DMS153 treated with DMSO at 0.1 percent for 48 hours (cell line): ENCODE results near the gene RNU1-3.
"Not testable (repeated sequence)": the region's sequence is repeated elsewhere in the genome, so short reads cannot be mapped to it uniquely, and the experiment has no call there.

Experiments used
- DNase-seq: peaks from one replicate; lab custom pipeline; 2025; ENCODE audit not compliant: unreplicated experiment; lab: John Stamatoyannopoulos, UW

Gene RNU1-3

DNA sequence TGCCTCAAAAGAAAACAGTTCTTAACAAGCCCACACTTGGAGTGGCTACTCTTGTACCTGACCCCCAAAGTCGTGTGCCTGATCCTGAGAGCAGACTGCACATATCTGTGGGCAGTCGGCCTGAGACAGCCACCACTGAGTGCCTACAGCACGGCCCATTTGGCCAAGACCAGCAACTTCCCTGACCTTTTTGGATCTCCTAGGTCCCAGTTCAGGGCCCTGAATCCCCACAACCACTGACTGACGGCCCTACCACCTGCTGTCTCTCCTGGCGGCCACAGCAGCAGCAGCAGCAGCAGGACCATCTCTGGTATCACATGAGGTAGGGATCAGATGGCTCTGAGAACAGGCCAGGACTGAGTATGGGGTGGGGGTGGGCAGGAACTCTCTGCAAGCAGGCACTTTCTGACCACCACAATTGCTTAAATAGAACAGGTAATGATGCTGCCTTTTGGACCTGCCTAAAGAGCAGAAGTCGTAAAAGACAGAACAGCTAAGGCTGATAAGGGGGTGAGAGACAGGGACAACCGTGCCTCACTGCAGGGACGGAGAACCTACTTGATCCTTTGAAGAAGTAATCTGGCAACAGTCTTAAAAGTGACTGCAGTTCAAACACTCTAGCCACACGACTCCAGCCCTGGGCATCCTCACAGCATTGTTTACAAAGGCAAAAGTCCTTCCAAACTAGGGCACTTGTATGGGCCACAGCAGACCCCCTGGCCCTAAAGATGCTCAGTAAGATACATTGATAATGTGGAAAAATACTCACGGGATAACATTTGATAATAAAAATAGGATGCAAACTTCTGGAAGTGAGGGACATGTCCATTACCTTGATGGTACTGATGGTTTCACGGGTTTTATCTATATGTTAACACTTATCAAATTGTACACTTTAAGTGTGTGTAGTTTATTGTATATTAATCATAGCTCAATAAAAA lies 27.4 kb downstream of the RNU1-3 start:
- not testable (repeated sequence) for DNase-seq

DNA sequence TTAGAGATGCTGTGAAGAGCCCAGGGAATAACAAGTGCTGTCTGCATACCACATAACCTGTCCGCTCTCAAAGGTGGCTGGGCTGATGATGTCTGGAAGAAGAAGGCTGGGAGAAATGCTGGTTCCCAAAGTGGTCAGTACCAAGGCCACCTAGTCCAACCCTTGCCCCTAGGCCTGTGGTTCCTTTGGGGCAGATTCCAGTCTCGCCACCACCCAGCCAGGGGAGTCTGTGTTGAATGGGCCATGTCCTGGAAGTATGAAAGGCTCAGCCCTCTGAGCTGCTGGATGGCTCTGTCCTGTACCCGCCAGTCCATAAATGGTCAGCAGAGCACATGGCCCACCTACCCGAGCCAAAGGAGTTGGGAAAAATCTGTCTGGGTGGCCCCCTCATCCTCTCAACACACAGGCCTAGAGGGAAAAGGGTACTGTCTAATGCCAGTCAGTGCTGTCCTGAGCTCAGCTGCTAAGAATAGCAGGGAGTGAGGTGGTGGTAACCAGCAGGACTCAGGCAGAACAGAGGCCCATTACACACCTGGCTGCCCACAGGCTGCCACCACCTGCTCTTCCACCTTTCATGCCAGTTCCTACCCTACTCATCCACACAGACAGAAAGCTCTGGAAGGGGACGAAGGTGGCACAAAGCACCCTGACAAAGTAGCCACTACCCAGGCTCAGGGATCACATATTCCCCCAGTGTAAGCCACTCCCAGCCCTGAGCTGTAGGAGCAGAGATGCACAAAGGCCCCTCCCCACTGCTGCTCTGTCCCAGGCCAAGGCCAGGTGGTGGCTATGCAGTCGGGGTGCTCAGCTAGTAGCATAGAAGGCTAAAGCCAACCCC lies 28.6 kb downstream of the RNU1-3 start:
- not testable (repeated sequence) for DNase-seq

DNA sequence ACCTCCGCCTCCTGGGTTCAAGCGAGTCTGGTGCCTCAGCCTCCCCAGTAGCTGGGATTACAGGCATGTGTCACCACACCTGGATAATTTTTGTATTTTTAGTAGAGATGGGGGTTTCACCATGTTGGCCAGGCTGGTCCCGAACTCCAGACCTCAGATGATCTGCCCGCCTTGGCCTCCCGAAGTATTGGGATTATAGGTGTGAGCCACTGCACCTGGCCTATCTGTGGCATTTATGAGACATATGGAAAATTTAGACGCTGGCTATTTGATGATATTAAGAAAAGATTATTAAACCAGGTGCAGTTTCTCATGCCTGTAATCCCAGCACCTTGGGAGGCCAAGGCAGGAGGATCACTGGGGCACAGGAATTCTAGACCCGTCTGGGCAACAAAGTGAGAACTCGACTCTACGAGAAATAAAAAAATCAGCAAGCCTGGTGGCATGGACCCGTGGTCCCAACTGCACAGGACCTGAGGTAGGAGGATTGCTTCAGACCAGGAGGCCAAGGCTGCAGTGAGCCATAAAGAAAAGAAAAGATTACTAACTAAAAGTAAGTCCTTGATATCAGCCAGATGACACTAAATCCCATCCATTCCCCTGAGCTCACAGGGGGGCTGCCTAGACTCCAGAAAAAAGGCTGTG lies 30.1 kb downstream of the RNU1-3 start:
- not testable (repeated sequence) for DNase-seq

DNA sequence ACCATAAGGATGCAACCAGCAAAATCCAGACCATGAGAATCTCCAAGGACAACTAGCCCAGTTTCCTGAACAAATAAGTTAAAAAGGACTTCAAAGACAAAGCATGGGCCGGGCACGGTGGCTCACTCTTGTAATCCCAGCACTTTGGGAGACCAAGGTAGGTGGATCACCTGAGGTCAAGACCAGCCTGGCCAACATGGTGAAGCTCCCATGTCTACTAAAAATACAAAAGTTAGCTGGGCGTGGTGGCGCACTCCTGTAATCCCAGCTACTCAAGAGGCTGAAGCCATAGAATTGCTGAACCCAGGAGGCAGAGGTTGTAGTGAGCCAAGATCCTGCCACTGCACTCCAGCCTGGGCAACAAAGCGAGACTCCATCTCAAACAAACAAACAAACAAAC lies 30.8 kb downstream of the RNU1-3 start:
- DNase-seq, result not testable (repeated sequence)

DNA sequence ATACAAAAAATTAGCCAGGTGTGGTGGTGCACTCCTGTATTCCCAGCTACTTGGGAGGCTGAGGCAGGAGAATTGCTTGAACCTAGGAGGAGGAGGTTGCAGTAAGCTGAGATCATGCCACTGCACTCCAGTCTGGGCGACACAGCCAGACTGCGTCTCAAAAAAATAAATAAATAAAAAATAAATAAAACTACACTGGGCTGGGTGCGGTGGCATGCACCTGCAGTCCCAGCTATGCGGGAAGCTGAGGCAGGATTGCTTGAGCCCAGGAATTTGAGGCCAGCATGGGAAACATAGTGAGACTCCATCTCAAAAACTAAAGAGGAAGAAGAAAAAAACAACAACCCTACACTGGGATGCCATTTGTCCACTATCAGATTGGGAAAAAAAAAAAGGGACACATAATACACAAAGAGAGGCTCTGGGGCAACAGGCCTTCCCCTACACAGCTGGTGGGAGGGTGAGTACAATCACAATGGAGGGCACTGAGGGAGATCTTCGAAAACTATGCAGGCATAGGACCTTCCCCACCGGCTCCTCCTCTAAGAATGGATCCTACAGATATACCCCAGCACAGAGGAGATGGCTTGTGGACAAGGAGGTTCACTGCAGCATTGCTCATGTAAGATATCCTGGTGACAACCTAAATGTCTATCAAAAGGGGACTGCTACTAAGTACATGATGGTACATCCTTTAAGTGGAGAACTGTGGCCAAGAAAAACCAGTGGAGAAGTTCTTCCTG lies 33.0 kb downstream of the RNU1-3 start:
- not testable (repeated sequence) for DNase-seq

DNA sequence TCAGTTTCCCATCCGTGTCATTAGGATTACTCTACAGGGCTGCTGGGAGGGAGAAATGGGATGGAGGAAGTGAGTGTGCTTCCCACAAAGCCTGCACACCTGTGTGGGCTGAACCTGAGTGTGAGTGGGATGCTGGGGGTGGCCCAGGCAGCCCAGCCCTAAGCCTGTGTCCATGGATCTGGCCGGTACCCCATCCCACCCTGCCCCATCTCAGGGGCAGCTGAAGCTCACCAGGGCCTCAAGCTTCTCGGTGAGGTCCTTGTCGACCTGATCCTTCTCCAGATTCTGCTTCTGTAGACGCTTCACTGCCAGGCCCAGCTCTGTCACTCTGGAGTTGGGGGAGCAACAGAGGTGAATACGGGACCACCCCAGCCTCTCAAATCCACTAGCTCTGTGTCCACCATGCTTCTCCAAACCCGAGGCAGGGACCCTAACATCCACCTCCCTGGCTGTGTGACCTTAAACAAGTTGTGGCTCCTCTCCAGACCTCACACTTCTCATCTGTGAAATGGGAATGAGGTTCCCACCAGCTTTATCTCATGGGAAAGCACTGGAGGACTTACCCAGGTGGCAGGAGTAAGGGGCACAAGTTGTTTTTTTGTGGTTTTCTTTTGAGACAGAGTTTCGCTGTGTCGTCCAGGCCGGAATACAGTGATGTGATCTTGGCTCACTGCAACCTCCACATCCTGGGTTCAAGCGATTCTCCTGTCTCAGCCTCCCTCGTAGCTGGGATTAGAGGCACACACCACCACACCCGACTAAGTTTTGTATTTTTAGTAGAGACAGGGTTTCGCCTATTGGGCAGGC lies 34.5 kb downstream of the RNU1-3 start:
- not testable (repeated sequence) for DNase-seq

DNA sequence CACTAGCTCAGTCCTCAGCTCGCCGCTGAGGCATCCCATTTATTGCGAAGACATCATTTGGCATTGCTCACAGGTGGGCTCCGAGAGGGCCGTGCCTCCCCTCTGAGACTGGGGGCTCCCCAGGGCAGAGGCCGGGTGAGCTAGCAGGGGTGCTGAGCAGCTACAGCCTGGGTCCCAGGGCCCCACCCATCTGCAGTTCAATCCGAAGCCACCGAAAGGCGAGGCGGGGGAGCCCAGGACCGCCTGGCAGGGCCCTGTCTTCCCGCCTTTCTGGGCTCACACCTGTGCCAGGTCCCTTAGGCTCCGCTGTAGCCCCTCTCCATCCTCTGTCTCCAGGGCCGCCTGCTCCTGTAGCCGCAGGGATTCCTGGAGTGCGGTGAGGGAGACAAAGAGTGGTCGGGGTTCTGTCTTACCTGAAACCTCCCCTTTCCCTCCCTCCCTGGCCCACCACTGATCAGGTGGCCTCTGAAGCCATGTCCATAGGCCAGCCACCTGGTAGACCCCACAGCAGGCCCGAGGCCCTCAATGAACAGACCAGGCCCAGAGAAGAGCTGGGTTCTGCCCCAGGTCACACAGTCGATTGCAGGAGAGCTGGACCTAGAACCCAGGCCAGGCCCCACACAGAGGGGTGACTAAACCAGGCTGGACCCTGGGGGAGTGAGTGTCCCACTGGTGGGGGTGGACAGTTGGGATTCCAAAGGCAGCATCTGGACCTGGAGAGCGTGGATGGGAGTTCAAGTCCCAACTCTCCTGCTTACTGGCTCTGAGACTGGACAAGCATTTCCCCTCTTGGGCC lies 35.3 kb downstream of the RNU1-3 start:
- no peak for DNase-seq

DNA sequence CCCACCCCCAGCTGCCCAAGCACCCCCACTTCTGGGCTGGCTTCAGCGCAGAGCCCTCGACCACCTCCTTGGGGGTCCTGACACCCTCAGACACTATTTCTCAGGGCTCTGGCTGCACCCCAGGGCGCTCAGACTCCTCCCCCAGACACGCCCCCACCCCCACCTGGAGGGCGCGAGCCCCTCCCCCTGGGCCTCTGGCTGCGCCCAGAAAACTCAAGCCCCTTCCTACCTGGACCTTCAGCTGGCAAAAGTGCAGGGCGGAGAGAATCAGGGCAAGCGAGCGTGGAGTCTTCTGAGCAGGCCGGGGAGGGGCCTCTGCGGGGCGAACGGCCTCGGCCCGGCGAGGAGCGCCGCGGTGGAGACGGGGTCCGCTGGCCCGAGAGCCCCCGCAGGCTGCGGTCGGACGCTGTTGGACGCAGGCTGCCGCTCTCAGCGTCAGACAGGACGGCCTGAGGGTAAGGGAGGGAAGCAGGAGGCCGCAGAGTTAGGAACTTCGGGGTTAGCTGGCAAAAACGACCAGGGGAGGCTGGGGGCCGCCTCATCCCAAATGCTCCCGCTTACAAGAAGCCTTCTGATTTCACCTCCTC lies 36.0 kb downstream of the RNU1-3 start:
- no peak for DNase-seq

DNA sequence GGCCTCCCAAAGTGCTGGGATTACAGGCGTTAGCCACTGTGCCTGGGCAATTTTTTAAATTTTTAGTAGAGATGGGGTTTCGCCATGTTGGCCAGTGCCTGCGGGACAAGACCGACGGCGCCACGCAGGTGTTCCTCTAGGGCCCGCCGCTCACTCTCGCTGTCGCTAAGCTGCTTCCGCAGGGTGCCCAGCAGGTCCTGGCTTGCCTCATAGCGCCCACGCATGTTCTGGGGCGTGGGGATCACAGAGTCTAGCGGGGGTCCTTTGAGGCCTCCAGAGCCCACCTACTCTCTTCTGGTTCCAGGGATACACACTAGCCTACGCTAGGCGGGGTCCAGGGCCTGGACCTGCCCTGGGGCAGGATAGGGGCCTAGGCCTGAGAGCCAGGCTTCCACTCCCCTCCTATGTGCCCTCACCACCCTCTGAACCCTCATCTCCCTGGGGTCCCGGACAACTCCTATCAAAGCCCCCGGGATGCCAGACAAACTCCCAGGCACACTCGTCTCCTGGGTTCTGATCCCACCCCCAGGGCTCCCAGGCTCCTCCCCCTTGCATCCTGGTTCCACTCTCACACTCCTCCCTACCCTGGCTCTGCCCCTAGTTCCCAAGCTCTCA lies 36.7 kb downstream of the RNU1-3 start:
- DNase-seq, result not testable (repeated sequence)

DNA sequence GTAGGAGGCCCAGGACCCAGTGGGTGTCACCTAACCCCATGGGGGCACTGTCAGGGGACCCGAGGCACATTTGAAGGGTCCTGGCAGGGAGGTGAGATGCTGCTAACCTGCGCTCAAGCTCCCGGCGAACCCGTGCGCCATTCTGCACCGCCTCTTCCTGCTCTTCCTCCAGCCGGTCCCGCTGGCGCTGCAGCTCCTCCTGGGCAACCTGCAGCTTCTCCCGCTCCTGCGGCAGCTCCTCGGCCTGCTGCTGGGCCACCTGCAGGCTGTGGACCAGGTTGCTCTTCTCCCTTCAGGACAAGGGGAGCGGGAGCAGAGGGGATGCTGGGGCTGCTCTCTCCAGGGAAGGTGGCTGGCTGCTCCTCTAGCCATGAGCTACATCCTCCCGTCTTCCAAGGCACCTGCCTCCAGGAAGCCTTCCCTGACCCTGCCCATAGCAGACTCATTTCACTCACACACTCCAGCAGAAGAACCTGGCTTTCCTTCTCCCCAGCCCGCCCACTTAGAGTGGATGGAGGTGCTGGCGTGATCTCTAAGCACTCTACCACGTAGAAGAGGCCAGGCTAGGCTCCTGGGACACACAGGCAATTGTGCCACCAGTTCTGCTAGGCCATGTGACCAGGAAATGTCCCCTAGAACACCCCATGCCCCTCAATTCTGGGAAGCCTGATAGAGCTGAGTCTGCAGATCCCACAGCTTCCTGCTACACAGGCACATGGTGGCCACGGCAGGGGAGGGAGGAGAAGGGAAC lies 38.2 kb downstream of the RNU1-3 start:
- no peak for DNase-seq

DNA sequence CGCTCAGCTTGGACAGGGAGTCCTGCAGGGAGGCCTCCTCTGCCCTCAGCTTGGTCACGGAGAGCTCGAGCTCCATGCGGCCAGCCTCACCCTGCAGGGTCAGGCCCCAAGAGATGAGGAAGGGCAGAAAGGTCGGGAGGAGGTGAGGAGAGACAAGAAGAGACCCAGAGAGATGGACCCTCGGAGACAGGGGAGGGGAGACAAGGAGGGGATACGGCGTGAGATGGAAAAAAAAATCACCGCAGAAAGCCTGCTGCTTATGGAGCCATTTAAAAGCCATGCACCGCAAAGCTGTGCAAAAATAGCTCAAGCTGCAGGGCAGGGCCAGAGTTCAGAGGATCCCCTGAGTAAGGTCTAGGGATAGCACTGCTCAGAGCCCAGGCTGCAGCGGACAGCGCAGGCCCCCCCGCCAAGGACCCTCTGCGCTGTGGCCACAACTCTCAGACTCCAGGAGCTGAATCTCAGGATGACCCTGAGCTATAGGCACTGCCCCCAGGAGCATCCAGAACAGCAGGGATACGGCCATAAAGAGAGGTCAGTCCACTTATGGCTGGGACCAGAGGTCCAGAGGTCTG lies 40.3 kb downstream of the RNU1-3 start:
- DNase-seq, result not testable (repeated sequence)

DNA sequence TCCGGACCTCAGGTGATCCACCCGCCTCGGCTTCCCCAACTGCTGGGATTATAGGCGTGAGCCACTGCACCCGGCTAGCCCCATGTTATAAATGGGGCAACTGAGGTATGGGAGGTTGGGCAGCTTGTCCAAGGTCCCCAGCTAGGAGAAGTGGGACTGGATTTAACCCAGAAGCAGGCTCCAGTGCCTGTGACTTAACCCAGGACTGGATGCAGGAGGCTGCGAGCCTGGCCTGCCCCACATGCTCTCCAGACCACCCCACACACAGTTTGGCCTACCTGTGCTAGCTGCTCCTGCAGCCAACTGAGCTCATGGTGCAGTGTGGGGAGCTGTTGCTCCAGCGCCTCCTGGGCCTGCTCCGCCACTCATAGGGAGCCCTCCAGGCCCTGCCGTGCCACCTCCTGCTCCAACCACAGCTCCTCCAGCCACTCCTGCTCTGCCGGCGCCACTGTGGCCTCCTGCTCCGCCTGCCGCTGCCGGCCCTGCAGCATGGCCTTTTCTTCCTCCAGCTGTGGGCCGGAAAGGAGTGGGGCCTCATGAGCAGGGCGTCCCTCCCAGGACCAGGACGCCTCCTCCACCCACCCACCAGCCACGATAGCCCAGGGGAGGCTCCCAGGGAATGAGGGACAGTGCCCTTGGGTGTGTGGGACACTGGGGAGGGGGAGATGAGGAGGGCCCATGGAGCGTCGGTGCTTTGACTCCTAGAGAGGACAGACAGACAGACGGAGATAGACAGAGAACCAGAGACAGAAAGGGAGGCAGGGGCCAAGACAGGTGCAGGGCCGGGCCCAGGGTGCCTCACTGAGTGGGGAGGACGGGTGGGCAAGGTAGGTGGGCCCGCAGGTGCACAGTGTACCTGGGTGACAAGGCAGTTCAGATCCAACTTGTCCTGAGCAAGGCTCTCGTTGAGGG lies 41.0 kb downstream of the RNU1-3 start:
- no peak for DNase-seq

DNA sequence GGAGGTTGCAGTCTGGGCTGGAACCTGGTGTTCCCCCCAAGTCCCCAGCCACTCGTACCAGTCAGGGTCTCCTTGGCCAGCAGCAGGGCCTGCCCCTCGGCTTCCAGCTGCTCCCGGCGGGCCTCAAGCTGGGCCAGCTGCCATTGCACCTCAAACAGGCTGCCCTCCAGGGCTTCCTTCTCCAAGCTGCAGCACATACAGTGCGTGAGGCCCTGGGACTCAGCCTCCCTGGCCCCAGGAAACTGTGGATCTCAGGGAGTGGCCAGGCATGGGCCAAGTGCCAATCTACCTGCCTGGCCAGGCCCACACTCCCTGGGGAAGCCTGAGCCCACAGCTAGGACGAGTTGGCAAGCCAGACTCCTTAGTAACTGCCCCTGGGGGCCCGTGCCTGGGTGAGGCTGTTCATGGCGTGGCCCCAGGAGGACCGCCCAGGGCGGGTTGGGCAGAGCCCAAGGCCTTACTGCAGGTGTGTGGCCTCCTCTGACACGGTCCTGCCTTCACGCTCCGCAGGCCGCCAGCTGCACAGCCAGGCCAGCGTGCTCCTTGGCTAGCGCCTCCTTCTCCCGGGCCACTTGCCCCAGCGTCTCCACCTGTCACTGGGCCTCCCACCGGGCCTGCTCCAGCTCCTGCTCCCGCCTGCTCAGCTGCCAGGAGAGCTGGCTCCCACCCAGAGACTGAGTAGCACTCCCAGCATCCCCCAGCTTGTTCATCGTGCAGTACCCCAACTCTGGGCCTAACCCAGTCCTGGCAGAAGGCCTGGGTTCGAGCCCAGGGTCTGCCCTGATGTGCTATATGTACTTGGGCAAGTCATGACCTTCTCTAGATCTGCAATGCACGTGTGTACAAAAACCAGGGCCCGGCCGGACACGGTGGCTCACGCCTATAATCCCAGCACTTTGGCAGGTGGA lies 42.7 kb downstream of the RNU1-3 start:
- not testable (repeated sequence) for DNase-seq

DNA sequence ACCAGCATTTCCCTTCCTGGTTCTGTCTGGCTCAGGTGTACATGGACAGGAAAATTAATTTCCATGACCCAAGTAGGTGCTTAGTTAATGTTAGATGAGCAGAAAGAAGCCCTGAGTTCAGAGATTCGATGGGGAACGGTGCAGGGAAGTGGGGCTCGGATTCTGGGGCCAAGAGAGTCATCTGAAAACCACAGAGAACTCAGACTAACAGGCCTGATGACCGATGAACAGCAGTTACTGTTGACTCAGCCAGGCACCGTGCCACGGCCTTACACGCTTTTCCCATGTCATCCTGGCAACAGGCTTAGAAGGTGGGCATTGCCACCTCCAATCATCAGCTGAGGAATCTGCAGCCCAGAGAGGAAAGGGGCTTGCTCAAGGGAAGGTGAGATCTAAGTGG lies 43.4 kb downstream of the RNU1-3 start:
- DNase-seq, result not testable (repeated sequence)

DNA sequence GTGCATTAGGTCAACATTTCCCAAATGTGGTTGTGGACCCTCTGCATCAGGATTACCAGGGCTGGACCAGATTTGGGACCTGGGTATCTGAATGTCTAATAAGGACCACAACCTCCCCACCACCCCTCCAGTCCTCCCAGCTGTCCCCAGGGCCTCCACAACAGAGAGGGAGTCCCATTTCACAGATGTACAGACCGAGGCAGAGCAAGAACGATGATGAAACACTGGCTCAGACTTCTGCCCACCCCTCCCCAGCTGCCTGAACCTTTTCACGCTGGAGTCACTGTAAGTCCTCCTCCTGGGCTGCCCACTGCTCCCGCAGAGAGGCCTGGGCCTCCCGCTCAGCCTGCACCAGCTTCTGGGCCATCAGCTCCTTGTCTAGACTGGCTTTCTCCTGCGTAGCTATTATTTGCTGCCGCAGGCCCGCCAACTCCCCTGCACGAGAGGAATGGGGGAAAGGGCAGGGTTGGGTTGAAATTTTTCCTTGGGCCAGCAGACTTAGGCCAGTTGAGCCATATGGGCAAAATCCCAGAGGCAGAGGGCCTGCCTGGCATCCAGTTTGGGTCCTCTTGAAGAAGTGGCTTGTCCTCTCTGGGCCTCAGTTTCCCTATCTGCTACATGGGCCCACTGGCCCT lies 45.0 kb downstream of the RNU1-3 start:
- not testable (repeated sequence) for DNase-seq
